Measurements from ENCODE around the gene SPATA31C2.
"Not testable (repeated sequence)": the region's sequence is repeated elsewhere in the genome, so short reads cannot be mapped to it uniquely, and the experiment has no call there.

Gene SPATA31C2

DNA sequence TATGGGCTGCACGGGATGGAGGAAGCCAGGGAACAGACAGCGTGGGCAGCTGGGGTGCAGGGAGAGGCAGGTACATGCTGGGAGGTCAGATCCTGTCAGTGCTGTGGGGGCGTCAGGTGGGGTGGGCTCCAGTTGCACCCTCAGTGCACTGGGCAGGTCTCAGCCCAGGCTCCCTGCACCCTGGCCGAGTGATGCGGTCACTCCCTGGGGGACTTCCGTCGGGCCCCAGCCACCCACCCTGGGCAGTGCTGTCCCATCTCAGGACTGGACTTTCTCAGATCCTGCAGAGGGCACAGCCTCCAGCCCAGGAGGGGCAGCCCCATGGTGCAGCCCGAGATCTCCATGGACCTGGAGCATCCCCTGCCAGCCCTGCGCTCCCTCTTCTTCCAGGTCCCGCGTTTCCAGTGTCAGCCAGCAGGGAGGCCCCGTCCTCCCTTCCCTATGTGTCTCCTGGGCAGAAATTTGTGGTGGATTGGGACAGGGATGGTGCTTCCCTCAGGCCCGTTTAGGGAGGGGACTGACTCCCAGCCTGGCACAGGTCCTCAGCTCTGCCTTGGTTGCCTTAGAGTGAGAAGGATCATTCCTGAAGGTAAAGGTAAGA lies 10.5 kb downstream of the SPATA31C2 start:
- DNase-seq, result not testable (repeated sequence)

DNA sequence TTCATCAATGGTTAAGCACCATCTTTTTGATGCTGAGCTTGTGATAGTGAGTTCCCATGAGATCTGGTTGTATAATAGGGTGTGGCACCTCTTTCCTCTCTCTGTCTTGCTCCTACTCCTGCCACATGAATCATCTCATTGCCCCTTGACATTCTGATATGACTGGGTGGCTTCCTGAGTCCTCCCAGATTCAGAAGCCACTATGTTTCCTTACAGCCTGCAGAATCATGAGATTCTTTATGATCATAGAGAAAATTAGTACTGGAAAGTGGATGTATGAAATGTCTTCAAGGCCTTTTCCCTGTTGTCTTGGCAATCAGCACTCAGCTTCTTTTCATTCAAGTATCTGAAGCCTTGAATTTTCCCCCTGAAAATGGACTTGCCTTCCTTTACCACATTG lies 14.9 kb downstream of the SPATA31C2 start:
- DNase-seq, result not testable (repeated sequence)

DNA sequence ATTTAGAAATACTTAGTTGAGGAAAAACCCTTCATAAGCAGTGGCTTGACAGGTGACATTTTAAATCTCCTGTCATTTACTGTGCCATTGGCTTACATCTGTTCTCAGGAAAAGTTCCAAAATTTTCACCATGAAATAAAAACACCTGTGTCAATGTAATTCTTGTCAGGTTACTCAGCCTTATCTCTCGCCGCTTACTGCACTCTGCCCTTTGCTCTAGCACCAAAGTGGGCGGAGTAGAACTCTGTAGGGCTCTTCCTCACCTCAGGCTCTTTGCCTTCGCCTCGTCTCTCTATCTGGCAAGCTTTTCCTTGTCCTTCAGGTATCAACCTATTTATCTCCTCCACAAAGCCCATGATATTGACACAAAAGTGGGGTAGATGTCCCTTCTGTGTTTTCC lies 20.2 kb downstream of the SPATA31C2 start:
- not testable (repeated sequence) for DNase-seq

- not testable (repeated sequence) for DNase-seq
Measured at GRCh38 chr9:88114968-88115612, 23.2 kb downstream of the SPATA31C2 start.

DNA sequence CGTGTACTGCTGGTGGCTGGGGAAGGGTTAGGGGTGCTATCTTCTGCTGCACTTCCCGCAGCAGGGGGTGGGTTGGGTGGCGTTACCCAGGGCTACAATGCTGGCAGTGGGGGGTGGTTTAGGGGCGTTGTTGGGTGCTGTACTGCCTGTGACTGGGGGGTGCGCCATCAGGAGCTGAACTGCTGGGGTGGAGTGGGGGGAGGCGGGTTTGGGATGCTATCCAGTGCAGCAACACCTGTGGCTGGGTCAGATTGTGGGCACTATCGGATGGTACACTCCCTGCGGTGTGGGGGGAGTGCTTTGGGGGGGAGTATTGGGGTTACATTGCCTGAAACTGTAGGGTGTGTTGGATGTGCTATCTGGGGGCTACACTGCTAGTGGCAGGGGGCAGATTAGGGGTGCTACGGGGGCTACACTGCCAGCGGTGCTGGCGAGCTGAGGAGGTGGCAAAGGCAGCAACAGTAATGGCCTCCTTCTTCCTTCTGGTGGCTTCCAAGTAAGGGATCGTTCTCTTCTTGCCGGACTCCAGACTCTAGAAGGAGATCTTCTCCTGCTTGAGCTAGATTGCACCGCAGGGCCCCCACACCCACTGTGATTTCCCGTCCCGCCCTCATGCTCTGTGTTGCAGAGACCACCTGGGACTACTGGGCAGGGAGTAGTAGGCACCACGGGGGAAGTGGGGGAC lies 23.9 kb downstream of the SPATA31C2 start:
- not testable (repeated sequence) for DNase-seq

GRCh38 chr9:88113156-88114130 lies 24.8 kb downstream of the SPATA31C2 start:
- DNase-seq, result not testable (repeated sequence)

DNA sequence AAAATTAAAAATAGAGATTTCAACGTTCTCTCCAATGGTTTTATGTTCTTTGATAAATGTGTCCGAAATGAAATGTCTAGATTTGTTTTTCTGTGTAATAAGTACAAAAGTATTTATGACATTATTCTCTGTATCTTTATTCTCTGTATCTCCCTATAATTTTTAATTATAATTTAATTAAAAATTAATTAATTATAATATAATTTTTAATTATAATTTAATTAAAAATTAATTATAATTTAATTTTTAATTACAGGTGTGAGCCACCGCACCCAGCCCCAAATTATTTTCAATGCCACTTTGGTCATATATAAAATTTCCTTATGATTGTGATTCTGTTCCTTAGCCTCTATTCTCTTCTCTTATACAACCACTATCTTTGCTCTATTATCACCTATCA lies 28.2 kb downstream of the SPATA31C2 start:
- DNase-seq, result no peak

GRCh38 chr9:88108779-88109178 lies 29.5 kb downstream of the SPATA31C2 start:
- no peak for DNase-seq

- peak in 2 of 51 donors; percentile 4 to 5 for DNase-seq
Measured at GRCh38 chr9:88106492-88106891, 31.8 kb downstream of the SPATA31C2 start.

DNA sequence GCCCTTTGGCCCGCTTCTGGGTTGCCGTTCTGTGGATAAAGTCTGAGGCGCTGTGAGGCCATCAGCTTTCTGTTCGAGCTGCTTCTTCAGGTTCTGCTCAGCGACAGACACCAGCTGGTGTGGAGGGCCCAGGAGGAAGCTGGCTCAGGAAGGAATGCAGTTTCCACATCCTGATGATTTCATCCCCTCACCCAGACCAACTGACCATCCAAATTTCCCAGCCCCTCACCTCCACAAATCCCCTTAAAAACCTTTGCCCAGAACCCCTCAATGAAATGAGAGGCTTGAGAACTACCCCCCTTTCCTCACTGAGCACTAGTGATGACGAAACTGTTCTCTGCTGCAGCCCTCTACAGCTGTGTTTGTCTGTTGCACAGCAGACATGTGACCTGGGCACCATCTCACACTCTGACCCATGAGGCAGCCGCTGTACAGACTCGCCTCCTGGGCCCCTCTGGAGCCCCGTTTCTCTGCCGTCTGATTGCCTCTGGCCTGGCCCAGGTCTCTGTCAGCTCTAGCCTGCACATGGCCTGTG lies 45.4 kb downstream of the SPATA31C2 start:
- DNase-seq, result peak in 6 of 51 donors; percentile 1 to 21 (median 4)

GRCh38 chr9:88090151-88090581 lies 48.1 kb downstream of the SPATA31C2 start:
- no peak for DNase-seq

DNA sequence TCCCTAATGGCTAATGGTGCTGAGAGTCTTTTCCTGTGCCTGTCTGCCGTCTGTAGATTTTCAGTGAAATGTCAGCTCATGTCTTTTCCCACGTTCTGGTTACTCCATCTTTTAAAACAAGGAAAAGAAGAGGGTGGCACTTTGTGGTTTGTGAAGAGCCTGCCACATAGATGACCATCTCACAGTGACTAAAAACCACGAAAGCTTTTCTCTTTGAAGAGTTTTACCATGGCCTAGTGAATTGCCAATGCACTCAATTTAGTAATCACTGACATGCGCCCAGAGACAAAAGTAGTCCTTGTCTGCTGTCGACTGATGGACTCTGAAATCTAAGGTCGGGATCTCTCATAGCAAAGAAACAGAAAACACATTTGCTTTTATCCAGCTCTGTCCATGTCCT lies 50.4 kb downstream of the SPATA31C2 start:
- no peak for DNase-seq

DNA sequence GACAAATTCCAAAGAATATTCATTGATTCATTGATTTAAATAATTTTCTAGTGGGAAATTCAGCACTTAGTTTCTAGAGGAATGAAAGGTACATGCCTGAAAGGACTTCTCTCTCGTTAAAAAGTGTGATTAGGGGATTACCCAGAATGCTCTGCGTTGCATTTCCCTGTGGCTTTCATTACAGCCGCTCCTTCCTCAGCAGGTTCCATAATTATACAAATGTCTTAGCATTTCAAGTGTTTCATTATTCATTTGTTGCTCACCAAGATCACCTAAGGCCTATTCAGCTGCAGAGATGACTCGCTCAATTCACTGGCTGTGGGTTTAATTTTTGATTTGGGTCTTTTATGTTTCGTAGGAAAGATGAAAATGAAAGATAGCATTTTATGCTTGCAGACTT lies 52.8 kb downstream of the SPATA31C2 start:
- no peak for DNase-seq

DNA sequence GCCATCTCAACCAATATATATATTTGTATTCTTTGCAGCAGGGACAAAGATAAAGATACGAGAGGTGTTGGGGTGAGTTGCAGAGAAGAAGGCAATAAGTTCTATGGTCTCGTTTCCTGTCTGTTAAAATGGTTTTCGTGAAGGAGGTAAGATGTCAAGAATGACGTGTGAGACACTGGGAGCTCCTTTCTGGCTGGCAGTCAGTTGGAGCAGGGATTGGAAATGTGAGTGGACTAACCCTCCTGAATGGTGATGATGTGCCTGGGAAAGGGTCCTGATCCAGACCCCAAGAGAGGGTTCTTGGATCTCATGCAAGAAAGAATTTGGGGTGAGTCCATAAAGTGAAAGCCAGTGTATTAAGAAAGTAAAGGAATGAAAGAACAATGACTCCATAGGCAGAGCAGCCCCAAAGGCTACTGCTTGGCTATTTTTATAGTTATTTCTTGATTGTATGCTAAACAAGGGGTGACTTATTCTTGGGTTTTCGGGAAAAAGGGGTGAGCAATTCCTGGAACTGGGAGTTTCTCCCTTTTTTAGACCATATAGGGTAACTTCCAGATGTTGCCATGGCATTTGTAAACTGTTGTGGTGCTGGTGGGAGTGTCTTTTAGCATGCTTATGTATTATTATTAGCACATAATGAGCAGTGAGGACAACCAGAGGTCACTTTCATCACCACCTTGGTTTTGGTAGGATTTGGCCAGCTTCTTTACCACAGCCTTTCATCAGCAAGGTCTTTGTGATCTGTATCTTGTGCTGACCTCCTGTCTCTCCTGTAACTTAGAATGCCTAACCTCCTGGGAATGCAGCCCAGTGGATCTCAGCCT lies 53.7 kb downstream of the SPATA31C2 start:
- DNase-seq, result no peak

All from hypothalamus (tissue), 51 donors.